HAP-1 (cell line): Measurements from ENCODE around the gene HPD.

Source experiments
- DNase-seq, 2 experiments: peaks; one replicate each; pipeline ENCODE4 v3.0.0-alpha.2; 2016 to 2020; ENCODE audit warnings: low spot score in 2 of 2
- H3K27me3 ChIP-seq: fragments of 250-450 bp; sonication (Bioruptor Pico); 2 replicates; pipeline ENCODE4 v1.5.1; 2020; ENCODE audit warnings: low read depth, mild to moderate bottlenecking, moderate library complexity
- H3K36me3 ChIP-seq: fragments of 250-450 bp; sonication (Bioruptor Pico); replicated peaks from 2 replicates; pipeline ENCODE4 v1.5.1; 2020; ENCODE audit warnings: mild to moderate bottlenecking
- H3K4me1 ChIP-seq: fragments of 250-450 bp; sonication (Bioruptor Pico); 2 replicates; pipeline ENCODE4 v1.5.1; 2020; ENCODE audit warnings: mild to moderate bottlenecking
- H3K4me3 ChIP-seq: fragments of 250-450 bp; sonication (Bioruptor Pico); 2 replicates; pipeline ENCODE4 v1.5.1; 2020; ENCODE audit warnings: mild to moderate bottlenecking, moderate library complexity
- H3K9me3 ChIP-seq: fragments of 250-450 bp; sonication (Bioruptor Pico); 2 replicates; pipeline ENCODE4 v1.5.1; 2020; ENCODE audit warnings: mild to moderate bottlenecking, moderate library complexity
- in situ Hi-C: fragments of 300-500 bp; cut with MboI; formaldehyde crosslinking; loops from 3 replicates; pipeline ENCODE4 v1.14.3; 2020; ENCODE audit warnings: low sequenced_read_pairs, inconsistent platforms, mixed read lengths

Gene HPD

DNA sequence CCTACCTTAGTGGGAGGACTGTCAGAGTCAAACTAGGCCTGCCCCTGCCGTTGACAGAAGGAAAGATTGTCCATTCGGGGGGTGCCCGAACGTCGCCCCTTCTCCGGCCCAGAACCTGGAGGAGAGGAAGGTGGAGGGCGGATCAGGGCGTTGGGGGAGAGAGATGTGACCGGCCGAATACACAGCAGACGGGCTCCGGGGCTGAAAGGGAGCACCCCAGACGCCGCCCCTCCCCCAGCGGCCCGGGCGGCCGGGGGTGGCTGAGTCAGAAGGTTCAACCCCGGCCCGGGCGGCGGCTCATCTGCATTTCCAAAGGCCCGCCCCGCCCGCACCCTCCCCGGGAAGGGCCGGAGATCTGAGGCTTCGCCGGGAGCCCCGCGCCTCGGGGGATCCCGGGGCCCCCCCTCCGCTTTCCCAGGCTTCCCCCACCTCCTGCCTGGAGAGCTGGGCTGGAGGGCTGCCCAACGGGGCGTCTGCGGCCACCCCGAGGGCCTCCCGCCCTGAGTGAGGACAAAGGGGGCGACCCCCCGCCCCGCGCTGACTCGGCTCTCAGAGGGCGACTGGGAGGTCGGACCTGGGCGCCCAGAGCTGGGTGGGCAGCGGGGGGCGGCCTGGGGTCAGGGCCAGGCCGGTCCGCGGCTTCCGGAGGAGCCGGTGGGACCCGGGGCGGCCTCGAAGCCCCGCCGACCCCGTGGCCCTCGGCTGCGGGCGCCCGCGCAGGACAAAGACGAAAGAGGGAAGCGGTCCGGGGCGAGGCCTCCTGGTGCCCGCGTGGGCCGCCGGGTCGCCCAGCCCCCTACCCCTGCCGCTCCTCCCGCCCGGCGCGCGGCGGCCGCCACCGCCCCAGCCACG, 58.6 kb downstream of the HPD start:
- no peaks in the 10 kb centered on the region for H3K9me3 ChIP-seq
- peaks cover 35% of the 10 kb centered on the region for H3K4me1 ChIP-seq
- peak overlapping the region; percentile 74 for H3K4me3 ChIP-seq
- no peaks in the 10 kb centered on the region for H3K27me3 ChIP-seq
- H3K36me3 ChIP-seq, result peaks cover 52% of the 10 kb centered on the region
- in situ Hi-C loops, result loop anchor here (5.0 kb wide), 1 partner anchor 87 kb away; the partner anchor contains the start of gene PSMD9
- DNase-seq, result peak; percentile 74 to 87

DNA sequence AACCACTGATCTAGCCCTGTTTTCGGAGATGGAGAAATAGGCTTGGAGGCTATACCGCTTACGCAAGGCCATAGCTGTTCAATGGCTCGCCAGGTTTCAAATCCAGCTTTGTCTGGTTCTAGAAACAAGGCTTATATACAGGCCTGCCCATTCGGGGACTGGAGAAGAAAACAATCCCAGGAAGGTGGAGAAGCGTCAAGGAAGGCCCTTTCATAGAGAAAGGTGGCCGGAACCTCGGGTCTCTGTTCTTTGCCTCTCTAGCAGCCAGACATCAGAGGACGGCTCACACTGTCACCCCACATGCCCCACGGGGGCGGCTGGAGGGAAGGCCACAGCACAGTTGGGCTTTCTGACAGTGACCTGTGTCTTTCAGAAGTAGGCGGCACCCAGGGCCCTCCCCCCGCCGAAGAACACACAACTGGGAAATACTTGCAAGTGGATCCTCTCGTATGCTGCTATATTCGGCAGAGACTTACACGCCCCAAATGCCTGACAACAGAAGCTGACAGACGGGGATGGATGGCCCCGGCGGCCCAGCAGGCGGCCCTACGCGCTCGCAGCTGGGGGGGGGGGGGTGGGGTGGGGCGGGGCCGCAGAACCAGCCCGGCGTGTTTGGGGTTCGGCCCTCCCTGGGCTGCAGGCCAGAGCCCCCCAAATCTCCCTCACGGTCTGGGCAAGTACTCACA, 59.4 kb downstream of the HPD start:
- H3K9me3 ChIP-seq, result no peaks in the 10 kb centered on the region
- H3K4me1 ChIP-seq, result peaks cover 43% of the 10 kb centered on the region
- H3K4me3 ChIP-seq, result peak overlapping the region; percentile 74
- peak; percentile 81 to 83 for DNase-seq
- in situ Hi-C loops, result loop anchor here (5.0 kb wide), 1 partner anchor 88 kb away; the partner anchor contains the start of gene PSMD9
- H3K27me3 ChIP-seq, result no peaks in the 10 kb centered on the region
- peaks cover 53% of the 10 kb centered on the region for H3K36me3 ChIP-seq

DNA sequence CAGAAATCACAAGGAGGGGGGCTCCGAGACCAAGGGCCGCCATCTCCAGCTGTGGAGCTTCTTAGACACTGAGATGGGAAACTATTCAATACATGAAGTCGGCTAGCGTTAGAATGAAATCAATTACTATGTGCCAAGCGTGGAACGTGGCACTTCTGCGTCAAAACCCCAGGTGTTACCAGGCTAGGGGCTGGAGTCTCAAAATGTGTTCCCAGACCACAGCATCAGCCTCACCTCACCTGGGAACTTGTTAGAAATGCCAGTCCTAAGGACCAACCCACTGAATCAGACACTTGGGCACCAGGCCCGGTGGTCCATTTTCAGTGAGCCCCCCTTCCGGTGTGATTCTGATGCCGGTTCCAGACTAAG, 59.9 kb downstream of the HPD start:
- in situ Hi-C loops, result loop anchor here (5.0 kb wide), 1 partner anchor 89 kb away; the partner anchor contains the start of gene PSMD9
- peaks cover 43% of the 10 kb centered on the region for H3K4me1 ChIP-seq

DNA sequence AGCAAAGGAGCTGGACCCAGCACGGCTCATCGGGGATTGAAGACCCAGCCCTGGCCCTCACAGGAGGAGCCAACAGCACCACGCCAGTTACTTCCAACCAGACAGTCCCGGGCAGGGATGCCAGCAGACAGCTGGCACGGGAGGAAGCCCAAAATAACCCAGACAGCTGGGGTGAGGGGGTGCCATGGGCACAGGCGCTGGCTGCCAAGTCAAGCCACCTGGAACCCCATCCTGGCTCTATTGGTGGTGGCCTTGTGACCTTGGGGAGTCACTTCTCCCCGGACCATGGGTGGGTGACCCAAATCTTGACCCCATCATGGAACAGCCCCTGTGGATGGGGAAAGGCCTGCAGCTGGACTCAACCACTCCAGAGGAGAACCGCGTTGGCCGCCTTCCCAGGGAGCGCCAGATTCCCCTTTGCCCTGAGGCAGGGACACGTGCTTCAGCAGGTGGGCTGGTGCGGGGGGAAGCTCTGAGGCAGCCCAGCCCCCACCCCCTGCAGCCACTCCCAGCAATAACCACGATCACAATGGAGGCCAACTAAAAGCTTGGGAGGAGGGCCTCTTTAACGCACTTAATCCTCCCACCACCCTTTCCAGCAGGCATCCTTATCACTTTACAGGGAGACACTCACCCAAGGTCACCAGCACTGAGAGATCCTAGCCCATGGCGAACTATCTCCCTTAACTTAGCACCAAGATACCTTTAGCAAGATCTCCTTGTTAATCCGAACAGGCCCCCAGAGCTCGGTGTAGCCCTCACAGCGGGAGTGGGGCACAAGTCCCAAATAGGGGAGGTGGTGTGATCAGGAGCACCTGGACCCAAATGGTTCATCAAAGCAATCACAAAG, 60.5 kb downstream of the HPD start:
- Histone ChIP-seq H3K27me3 (no peaks in the 10 kb centered on the region), H3K9me3 (no peaks in the 10 kb centered on the region), H3K4me1 (peaks cover 43% of the 10 kb centered on the region), H3K36me3 (peaks cover 53% of the 10 kb centered on the region), H3K4me3 (peak overlapping the region; percentile 74)
- DNase-seq, result peak; percentile 93 to 96
- in situ Hi-C loops, result loop anchor here (5.0 kb wide), 1 partner anchor 89 kb away; the partner anchor contains the start of gene PSMD9

More for the DNA sequence above, 59.9 kb downstream of the HPD start:
- Histone ChIP-seq H3K27me3 (no peaks in the 10 kb centered on the region), H3K4me3 (peak overlapping the region; percentile 74), H3K36me3 (peaks cover 53% of the 10 kb centered on the region), H3K9me3 (no peaks in the 10 kb centered on the region)
- DNase-seq, result no peak

DNA sequence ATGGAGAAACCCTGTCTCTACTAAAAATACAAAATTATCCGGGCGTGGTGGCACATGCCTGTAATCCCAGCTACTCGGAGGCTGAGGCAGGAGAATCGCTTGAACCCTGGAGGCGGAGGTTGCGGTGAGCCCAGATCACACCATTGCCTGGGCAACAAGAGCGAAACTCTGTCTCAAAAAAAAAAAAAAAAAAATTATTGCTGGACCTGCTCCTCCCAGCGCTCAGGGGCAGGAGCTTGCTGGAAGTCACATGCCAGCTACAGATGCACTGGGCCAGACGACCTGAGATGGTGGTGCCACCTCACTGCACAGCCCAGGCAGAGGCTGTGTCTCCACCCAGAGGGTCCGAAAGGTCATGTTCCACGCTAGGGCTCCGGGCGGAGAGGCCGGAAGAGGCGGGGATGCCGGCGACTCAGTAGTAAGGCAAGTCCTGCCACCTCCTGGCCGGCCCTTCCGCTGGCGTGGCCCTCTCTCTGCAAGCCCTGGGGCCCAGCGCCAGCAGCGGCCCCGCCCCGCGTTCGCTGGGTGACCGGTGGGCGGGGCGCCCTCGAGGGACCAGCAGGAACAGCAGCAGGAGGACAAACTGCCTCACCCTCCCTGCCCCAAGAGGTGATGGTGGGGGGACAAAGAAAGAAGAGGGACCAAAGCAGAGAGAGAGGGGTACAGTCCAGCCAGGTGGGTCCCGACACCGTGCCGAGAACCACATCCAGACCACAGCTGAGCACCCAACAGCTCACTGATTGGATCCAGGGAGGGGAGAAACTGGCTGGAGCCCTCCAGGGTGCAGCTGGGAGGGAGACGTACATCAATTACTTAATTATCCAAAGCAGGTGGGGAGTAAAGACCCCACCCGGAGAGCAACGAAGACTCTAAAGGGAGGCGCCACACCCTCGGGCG, 61.6 kb downstream of the HPD start:
- in situ Hi-C loops, result loop anchor here (5.0 kb wide), 1 partner anchor 90 kb away; the partner anchor contains the start of gene PSMD9
- Histone ChIP-seq H3K4me3 (peak overlapping the region; percentile 74), H3K27me3 (no peaks in the 10 kb centered on the region), H3K36me3 (peaks cover 60% of the 10 kb centered on the region), H3K4me1 (peaks cover 45% of the 10 kb centered on the region), H3K9me3 (no peaks in the 10 kb centered on the region)
- peak; percentile 75 to 89 for DNase-seq

DNA sequence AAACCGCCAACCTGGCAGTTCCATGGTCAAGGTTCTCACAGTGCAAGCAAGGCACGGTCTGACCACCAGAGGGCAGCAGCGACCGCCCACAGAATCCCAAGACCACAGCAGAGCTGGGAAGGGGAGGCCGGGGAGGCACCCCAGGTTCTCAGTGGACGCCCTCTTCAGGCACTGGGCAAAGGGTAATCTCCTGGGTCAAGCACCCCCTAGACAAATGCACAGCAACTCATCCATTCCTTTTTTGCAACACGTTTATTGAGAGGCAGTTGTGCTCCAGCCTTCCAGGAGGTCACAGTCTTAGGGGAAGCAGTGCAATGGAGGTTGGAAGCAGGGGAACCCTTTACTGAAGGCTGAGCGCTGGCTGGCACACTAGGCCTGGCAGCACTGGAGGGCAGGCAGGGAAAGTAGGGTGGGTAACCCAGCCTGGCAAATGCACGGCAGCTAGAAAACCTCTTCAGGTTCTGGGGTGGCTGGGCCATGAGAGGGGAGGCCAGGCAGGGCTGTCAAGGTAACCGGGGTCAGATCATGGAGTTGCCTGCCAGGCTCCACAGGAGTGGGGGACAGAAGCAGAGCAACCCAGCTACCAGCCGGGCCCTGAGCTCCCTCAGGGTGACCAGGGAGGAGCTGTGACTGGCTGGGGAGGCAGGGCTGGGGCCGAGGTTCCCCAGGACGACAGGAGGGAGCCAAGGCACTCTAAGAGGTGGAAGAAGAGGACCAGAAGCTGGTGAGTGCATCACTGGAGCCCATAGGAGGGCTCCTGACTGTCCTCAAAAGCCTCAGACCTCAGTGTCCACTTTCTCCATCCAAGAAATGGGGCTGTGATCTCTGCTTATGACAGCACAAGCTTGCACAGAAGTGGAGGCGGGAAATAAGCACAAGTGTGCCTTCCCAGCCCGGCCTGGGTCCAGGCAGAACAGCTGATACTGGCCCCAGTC, 63.4 kb downstream of the HPD start:
- Histone ChIP-seq H3K9me3 (no peaks in the 10 kb centered on the region), H3K4me3 (no peak overlapping the region; the same call in none of the 2 replicates), H3K36me3 (peaks cover 59% of the 10 kb centered on the region), H3K4me1 (peaks cover 48% of the 10 kb centered on the region), H3K27me3 (no peaks in the 10 kb centered on the region)
- peak; percentile 63 to 92 for DNase-seq
- in situ Hi-C loops, result loop anchor here (5.0 kb wide), 1 partner anchor 92 kb away; the partner anchor contains the start of gene PSMD9

DNA sequence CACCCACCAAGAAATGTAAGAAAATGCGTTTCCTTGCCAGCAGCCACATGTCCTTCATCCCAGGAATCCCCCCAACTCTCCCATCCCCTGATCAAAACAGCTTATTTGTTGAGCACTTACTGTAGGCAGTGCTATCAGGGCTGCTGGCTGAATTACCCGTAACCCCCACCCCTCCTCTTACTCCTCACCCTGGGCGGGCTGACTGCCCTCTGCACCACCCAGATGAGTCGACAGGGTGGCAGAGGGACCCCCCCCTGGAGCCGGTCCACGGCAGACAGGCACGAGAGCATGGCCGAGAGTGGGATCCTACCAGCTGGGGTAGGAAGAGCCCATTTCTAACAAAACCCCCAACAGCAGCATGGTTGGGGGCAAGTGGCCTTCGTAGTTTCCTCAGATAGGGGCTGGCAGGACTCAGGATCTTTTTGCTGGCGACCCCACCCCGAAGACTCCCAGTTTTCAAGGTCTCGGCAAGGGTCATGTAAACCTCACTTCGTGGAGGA, 64.1 kb downstream of the HPD start:
- H3K9me3 ChIP-seq, result no peaks in the 10 kb centered on the region
- peaks cover 61% of the 10 kb centered on the region for H3K36me3 ChIP-seq
- in situ Hi-C loops, result loop anchor here (5.0 kb wide), 1 partner anchor 93 kb away; the partner anchor contains the start of gene PSMD9
- no peaks in the 10 kb centered on the region for H3K27me3 ChIP-seq
- peak overlapping the region; percentile 75 for H3K4me3 ChIP-seq
- peak in 1 of 2 experiments; percentile 45 for DNase-seq
- H3K4me1 ChIP-seq, result peaks cover 48% of the 10 kb centered on the region

DNA sequence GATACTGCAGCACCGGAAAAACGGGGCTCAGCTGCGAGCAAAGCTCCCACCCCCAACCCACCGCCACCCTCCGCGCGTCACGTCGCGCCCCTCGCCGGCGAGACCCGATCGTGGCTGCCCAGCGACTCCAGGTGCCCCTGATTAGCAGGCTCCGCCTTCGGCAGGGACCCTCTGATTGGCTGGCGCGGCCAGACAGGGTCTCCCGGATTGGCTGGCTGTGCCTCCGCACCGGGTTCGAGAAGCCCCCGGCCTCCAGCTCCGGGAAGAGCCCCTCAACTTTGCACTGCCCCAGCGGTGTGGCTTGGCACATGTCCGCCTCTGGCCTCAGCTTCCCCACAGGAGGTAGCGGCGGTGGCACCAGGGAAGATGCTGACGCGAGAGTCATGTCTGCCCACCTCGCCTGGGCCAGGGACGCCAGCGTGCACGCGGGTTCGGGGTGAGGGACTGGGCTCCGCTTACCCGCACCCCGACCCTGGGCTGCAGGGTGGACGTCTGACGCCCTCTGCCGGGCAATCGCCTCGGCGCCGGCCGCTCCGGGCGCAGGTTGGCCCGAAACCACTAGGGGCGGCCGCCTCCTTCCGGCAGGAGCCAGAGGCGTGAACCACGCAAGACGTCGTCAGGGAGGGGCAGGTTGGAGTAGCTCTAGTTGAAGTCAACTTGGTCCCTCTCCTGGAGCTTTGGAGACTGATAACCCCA, 64.7 kb downstream of the HPD start:
- H3K4me3 ChIP-seq, result peak overlapping the region; percentile 75
- in situ Hi-C loops, result no loop called here
- H3K9me3 ChIP-seq, result no peaks in the 10 kb centered on the region
- H3K4me1 ChIP-seq, result peaks cover 44% of the 10 kb centered on the region
- H3K36me3 ChIP-seq, result peaks cover 58% of the 10 kb centered on the region
- DNase-seq, result peak; percentile 87 to 94
- no peaks in the 10 kb centered on the region for H3K27me3 ChIP-seq

DNA sequence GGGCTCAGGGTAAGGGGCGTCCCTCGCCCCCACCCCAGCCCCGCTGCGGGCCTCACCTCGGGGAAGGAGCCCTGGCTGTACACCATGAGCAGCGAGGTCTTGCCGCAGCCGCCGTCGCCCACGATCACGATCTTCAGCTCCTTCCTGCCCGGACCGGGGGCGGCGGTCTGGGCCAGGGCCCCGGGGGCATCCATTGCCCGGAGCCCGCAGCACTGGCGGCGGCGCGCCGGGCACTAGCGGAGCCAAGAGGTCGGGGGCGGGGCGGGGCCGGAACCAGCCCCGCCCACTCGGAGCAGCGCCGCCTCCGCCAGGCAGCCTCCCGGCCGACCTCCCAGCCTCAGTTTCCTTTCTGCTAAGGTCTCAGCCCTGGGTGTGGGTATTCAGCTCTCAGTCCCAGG, 65.2 kb downstream of the HPD start, which contains the start of gene RHOF:
RHOF (minus strand) TSS at position 249 of the 398 bp plus-strand sequence; CDS start at position 194, 55 bp downstream.
- Histone ChIP-seq H3K4me3 (peak within 1 kb of the TSS; percentile 75), H3K9me3 (no peaks in the 10 kb centered on the region), H3K27me3 (no peaks in the 10 kb centered on the region), H3K4me1 (peaks cover 39% of the 10 kb centered on the region), H3K36me3 (peaks cover 52% of the 10 kb centered on the region)
- in situ Hi-C loops, result no loop called here
- DNase-seq, result peak; percentile 20 to 71

DNA sequence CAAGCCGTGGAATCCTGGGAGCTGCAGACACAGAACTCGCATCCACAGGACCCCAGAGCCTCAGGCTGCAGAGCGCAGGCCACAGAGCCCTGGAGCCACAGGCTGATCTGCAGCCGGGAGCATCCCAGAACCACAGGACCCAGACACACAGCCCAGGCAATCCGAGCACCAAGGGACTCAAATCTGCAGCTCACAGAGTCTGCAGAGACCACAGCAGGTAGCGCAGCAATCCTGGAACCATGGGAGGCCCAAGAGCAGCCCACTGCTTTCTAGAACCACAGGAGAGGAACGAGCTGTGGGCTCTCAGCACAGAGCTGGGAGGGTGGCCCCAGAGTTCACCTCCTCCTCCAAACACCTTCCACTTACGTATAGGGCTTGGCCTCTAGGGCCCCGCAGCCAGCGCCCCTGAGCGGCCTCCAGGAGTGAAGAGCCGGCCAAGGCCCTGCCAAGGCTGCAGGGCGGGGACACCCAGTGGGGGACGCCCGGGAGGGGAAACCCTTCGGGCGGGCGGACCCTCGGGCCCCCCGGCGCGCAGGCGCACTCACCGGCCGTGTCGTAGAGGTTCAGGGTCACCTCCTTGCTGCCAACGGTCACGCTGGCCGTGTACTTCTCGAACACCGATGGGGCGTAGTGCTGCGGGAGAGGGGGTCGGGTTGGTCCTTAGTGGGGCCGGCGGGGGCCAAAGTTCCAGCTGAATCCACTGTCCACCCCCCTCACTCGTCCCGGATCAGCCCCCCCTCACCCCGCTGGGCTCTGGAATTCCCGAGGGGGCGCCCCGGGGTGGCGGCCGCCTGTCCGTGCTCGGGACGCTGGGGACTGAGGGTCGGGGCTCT, 65.8 kb downstream of the HPD start:
- in situ Hi-C loops, result no loop called here
- Histone ChIP-seq H3K36me3 (peaks cover 48% of the 10 kb centered on the region), H3K4me1 (peaks cover 32% of the 10 kb centered on the region)

More for the DNA sequence above, 65.8 kb downstream of the HPD start:
- H3K9me3 ChIP-seq, result no peaks in the 10 kb centered on the region
- H3K27me3 ChIP-seq, result no peaks in the 10 kb centered on the region
- H3K4me3 ChIP-seq, result peak overlapping the region; percentile 75
- DNase-seq, result peak in 1 of 2 experiments; percentile 69
